Gastroesophageal sphincter (tissue), 4 donors: ENCODE data around the gene ZNHIT3. TPM values are rescaled to one million over a fixed set of nuclear protein-coding genes. Genes with fewer than 3 reads are reported as not detected.

Source experiments
- small RNA-seq, 4 donors: library from RNA; depleted of rRNA; stranded (forward); fragments of <200 nt; gene quantifications; one replicate each; pipeline ENCODE3, GENCODE V24; 2016
- total RNA-seq, 4 donors: library from RNA; depleted of rRNA; stranded (reverse); fragments of >200 nt; gene quantifications; one replicate each; pipeline ENCODE4 v1.1.0, GENCODE V29; 2016

The ZNHIT3 gene
- total RNA-seq, 4 donors from 2014 or later, result 30.8 to 42.0 (median 36.5) TPM

Small RNA genes lying within 50 kb of the gene (small RNA-seq; reads per million reads assigned to genes)
- 0 reads per million in 4 donors for gene RNA5SP439

Other genes starting within 250 kb of the ZNHIT3 start
- gene TBC1D3I, start 222.1 kb upstream of the ZNHIT3 start, total RNA-seq, result not detected
- 1 to 10 TPM in 1 of 4 donors, under 1 TPM in 1, not detected in 2; 0.31 to 1.9 TPM for gene TBC1D3G, start 162.8 kb upstream of the ZNHIT3 start, total RNA-seq
- gene TBC1D3H, start 98.2 kb upstream of the ZNHIT3 start, total RNA-seq, result not detected
- gene MYO19, start 48.2 kb downstream of the ZNHIT3 start, total RNA-seq, result 10 to 100 TPM; 23.3 to 63.5 (median 42.5) TPM
- gene PIGW, start 48.3 kb downstream of the ZNHIT3 start, total RNA-seq, result 1 to 10 TPM; 3.3 to 5.3 (median 4.4) TPM
- 10 to 100 TPM; 40.1 to 62.9 (median 53.6) TPM for gene GGNBP2, start 58.2 kb downstream of the ZNHIT3 start, total RNA-seq
- gene DHRS11, start 105.2 kb downstream of the ZNHIT3 start, total RNA-seq, result 1 to 10 TPM; 2.4 to 7.6 (median 4.6) TPM
- gene MRM1, start 114.9 kb downstream of the ZNHIT3 start, total RNA-seq, result 10 to 100 TPM in 1 of 4 donors, 1 to 10 TPM in 3; 3.7 to 10.8 (median 8.0) TPM